SU-DHL-6 (cell line): ENCODE measurements around the gene SERTAD2.

Experiments
- H2AFZ ChIP-seq: fragments of 200-600 bp; sonication (generic); 2 replicates; pipeline ENCODE4 v1.6.1; 2014; ENCODE audit warnings: low read depth, mild to moderate bottlenecking, moderate library complexity, mixed read lengths, antibody characterized with exemption, low read length; ENCODE audit not compliant: severe bottlenecking
- H3F3A ChIP-seq: fragments of 200-600 bp; shearing (Covaris generic); 2 replicates; pipeline ENCODE4 v1.6.0; 2016; ENCODE audit warnings: antibody characterized with exemption, mild to moderate bottlenecking; ENCODE audit not compliant: insufficient read depth
- H3K27ac ChIP-seq: fragments of 200-600 bp; sonication (generic); 2 replicates; pipeline ENCODE4 v1.5.1; 2016; ENCODE audit warnings: low read depth, mild to moderate bottlenecking, low read length, moderate library complexity, mixed read lengths
- H3K27me3 ChIP-seq: fragments of 200-600 bp; sonication (generic), shearing (Covaris generic); 2 replicates; pipeline ENCODE4 v1.6.0; 2014; ENCODE audit warnings: mild to moderate bottlenecking, low read length
- H3K36me3 ChIP-seq: fragments of 200-600 bp; sonication (generic); 2 replicates; pipeline ENCODE4 v1.6.1; 2014; ENCODE audit warnings: mild to moderate bottlenecking, low read length, mixed read lengths
- H3K4me2 ChIP-seq: fragments of 300-600, 200-600 bp; shearing (Covaris generic), sonication (generic); 2 replicates; pipeline ENCODE4 v1.6.0; 2014; ENCODE audit warnings: low read length, low read depth, mild to moderate bottlenecking; ENCODE audit not compliant: poor library complexity, severe bottlenecking
- H3K4me3 ChIP-seq: fragments of 200-600 bp; sonication (generic); 2 replicates; pipeline ENCODE4 v1.5.1; 2014; ENCODE audit warnings: antibody characterized with exemption, low read length, mild to moderate bottlenecking, mixed read lengths; ENCODE audit not compliant: insufficient read depth, poor library complexity, severe bottlenecking
- H3K79me2 ChIP-seq: fragments of 200-600 bp; sonication (generic); 2 replicates; pipeline ENCODE4 v1.6.1; 2014; ENCODE audit warnings: mild to moderate bottlenecking, low read length, moderate library complexity; ENCODE audit not compliant: insufficient read depth
- H3K9ac ChIP-seq: fragments of 200-600 bp; sonication (generic); 2 replicates; pipeline ENCODE4 v1.7.0; 2014; ENCODE audit warnings: mild to moderate bottlenecking, low read length
- H3K9me2 ChIP-seq: fragments of 200-600 bp; sonication (generic); replicated peaks from 2 replicates; pipeline ENCODE4 v1.6.1; 2014; ENCODE audit warnings: low read length; ENCODE audit not compliant: insufficient read depth
- H3K9me3 ChIP-seq: fragments of 200-600 bp; sonication (generic); 2 replicates; pipeline ENCODE4 v1.6.1; 2014; ENCODE audit warnings: low read length, mixed read lengths; ENCODE audit not compliant: insufficient read depth
- H4K20me1 ChIP-seq: fragments of 200-600 bp; sonication (generic); 2 replicates; pipeline ENCODE4 v1.6.1; 2014; ENCODE audit warnings: low read depth, mild to moderate bottlenecking, antibody characterized with exemption, low read length, moderate library complexity, mixed read lengths
- CTCF ChIP-seq: fragments of 200-600 bp; sonication (generic); IDR thresholded peaks from one replicate; pipeline ENCODE4 v1.5.1; 2017; ENCODE audit warnings: antibody characterized with exemption, mild to moderate bottlenecking, low read length, moderate library complexity; ENCODE audit not compliant: insufficient read depth, poor library complexity, severe bottlenecking
- EZH2phosphoT487 ChIP-seq: fragments of 200-600 bp; sonication (generic), shearing (Covaris generic); conservative IDR thresholded peaks from 2 replicates; pipeline ENCODE4 v1.6.1; 2018; ENCODE audit warnings: mild to moderate bottlenecking, antibody characterized with exemption, low read length, moderate library complexity, mixed read lengths

Gene SERTAD2

DNA sequence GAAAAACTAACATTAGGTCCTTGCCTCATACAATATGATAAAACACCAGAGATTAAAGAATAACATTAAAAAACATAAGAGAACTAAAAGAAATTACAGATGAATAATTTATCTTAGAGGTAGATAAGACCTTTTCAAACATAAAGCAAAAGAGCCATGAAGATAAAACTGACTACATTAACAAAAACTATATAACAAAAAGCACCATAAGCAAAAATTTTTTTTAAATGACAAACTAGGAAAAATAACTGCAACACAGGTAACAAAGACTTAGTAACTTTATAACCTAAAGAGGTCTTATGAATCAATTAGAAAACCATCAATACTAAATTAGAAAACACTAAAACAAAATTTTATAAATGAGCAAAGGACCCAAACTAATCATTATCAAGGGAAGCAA, 16.3 kb upstream of the SERTAD2 start:
- Histone ChIP-seq H3F3A (peaks cover 26% of the 10 kb centered on the region; the same call in 1 of the 2 replicates), H3K9me3 (no peaks in the 10 kb centered on the region), H3K36me3 (no peaks in the 10 kb centered on the region), H3K9ac (no peak overlapping the region), H3K4me2 (no peak overlapping the region), H2AFZ (no peak overlapping the region), H3K27me3 (no peaks in the 10 kb centered on the region), H3K4me3 (no peak overlapping the region), H3K79me2 (no peaks in the 10 kb centered on the region), H4K20me1 (no peaks in the 10 kb centered on the region), H3K9me2 (no peaks in the 10 kb centered on the region), H3K27ac (peak overlapping the region; percentile 38; the same call in 1 of the 2 replicates)
- no peak for TF ChIP-seq CTCF
- no peak for TF ChIP-seq EZH2phosphoT487

DNA sequence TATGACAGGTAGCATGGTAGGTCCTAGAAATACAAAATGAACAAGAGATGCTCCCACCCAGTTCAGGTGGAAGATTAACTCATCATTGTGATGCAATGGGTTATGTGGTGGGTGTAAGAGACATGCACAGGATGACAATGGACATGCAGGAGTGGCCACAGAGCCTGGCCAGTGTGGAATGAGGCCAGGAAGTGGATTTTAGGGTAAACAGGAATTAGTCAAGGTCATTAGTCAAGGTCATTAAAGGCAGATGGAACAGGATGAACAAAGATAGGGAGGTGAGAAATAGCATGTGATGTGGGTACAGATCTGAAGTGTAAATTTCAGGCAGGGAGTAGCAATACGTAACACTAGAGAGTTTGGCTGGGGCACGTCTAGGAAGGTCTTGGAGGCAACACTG, 15.6 kb upstream of the SERTAD2 start:
- Histone ChIP-seq H3K79me2 (no peaks in the 10 kb centered on the region), H3K36me3 (no peaks in the 10 kb centered on the region), H3K4me2 (no peak overlapping the region), H3K9me3 (no peaks in the 10 kb centered on the region), H3K27me3 (no peaks in the 10 kb centered on the region), H4K20me1 (no peaks in the 10 kb centered on the region), H3F3A (peaks cover 26% of the 10 kb centered on the region; the same call in 1 of the 2 replicates), H3K4me3 (no peak overlapping the region), H3K27ac (no peak overlapping the region), H3K9me2 (no peaks in the 10 kb centered on the region), H3K9ac (no peak overlapping the region), H2AFZ (no peak overlapping the region)
- TF ChIP-seq CTCF = no peak
- TF ChIP-seq EZH2phosphoT487 = no peak

DNA sequence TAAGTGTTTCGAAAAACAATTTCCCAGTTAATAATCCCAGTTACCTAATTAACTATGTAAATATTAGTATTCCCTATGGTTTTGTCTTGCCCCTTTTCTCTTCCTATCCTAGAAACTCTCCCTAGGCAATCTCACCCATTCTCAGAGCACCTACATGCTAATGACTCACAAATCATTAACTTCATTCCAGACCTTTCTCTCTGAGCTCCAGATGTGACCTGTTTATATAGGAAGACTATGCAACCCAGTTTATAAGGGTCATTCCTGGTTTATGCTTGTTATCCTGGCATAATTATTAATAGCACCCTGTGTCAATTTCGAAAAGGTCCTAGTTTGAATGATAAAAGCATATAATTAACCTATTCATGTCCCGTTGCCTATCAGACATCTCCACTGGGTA, 14.8 kb upstream of the SERTAD2 start:
- no peaks in the 10 kb centered on the region for H3K9me2 ChIP-seq
- no peaks in the 10 kb centered on the region for H3K36me3 ChIP-seq
- peak overlapping the region; percentile 92; the same call in 1 of the 2 replicates for H3K27ac ChIP-seq
- H3K79me2 ChIP-seq = no peaks in the 10 kb centered on the region
- H2AFZ ChIP-seq = no peak overlapping the region
- no peak overlapping the region for H3K9ac ChIP-seq
- H3K4me2 ChIP-seq = no peak overlapping the region
- no peaks in the 10 kb centered on the region for H3K9me3 ChIP-seq
- H4K20me1 ChIP-seq = no peaks in the 10 kb centered on the region
- peaks cover 26% of the 10 kb centered on the region; the same call in 1 of the 2 replicates for H3F3A ChIP-seq
- no peaks in the 10 kb centered on the region for H3K27me3 ChIP-seq
- TF ChIP-seq CTCF (no peak), EZH2phosphoT487 (no peak)
- H3K4me3 ChIP-seq = no peak overlapping the region
